H1 (cell line): ENCODE results near the gene BIRC5. TPM values are rescaled to one million over a fixed set of nuclear protein-coding genes. Genes with fewer than 3 reads are reported as not detected.

Experiments used
- GABPA ChIP-seq: IDR thresholded peaks from 2 replicates; pipeline ENCODE4 v1.6.1; 2011; ENCODE audit warnings: mild to moderate bottlenecking, low read length, moderate library complexity, borderline replicate concordance; ENCODE audit not compliant: insufficient read depth
- RFX5 ChIP-seq: IDR thresholded peaks from 2 replicates; pipeline ENCODE4 v1.6.1; 2011; ENCODE audit warnings: low read depth, low read length, improper control_type of control experiment, borderline replicate concordance
- RNF2 ChIP-seq: fragments of 200-900, 300-1000 bp; sonication (generic); IDR thresholded peaks from 2 replicates; pipeline ENCODE4 v1.7.1; 2016; ENCODE audit warnings: borderline replicate concordance, low read depth, mild to moderate bottlenecking, antibody characterized with exemption, low read length; ENCODE audit not compliant: poor library complexity, severe bottlenecking; ENCODE audit errors: missing control alignments
- SIN3A ChIP-seq, 2 experiments: IDR thresholded peaks in 1 of 2; conservative IDR thresholded peaks in 1 of 2; 2 replicates each; pipeline ENCODE4 v1.6.1; 2011 to 2012; ENCODE audit warnings: low read length in 2 of 2, improper control_type of control experiment in 1 of 2, low read depth in 1 of 2, mild to moderate bottlenecking in 1 of 2
- SRF ChIP-seq: IDR thresholded peaks from 2 replicates; pipeline ENCODE4 v1.6.1; 2011; ENCODE audit warnings: mild to moderate bottlenecking, low read depth, low read length, moderate library complexity
- USF2 ChIP-seq: IDR thresholded peaks from 2 replicates; pipeline ENCODE4 v1.6.1; 2011; ENCODE audit warnings: low read length, improper control_type of control experiment
- YY1 ChIP-seq: IDR thresholded peaks from 2 replicates; pipeline ENCODE4 v1.6.1; 2011; ENCODE audit warnings: low read depth, mild to moderate bottlenecking, low read length
- polyA plus RNA-seq, 7 experiments: library from polyadenylated mRNA; depleted of rRNA in 3 of 7; stranded (reverse) in 5 of 7; unstranded in 2 of 7; fragments of >200 nt in 5 of 7; fragments of 200-250 nt in 2 of 7; gene quantifications; 1 replicate in 5 of 7; 2 replicates in 1 of 7; 4 replicates in 1 of 7; pipeline versions ENCODE4 v1.2.1 to v1.2.3, GENCODE V29; 2011 to 2013; ENCODE audit warnings: missing spikeins in 2 of 7, mixed read lengths in 2 of 7
- total RNA-seq: library from RNA; stranded (reverse); fragmentation: NEBNext Ultra II Directional; extraction: Animal tissue kit (Norgen Biotek cat#: 25700); gene quantifications from 2 replicates; pipeline ENCODE4 v1.2.1, GENCODE V29; 2021

Gene BIRC5
- total and polyA plus RNA-seq, 2 of the 8 experiments (the other 6 are each of a cell fraction or from before 2014, with no cell fraction given) = 42.2 to 108 TPM

GRCh38 chr17:78248051-78248914, 34.2 kb downstream of the BIRC5 start (continued):
- no peak for TF ChIP-seq SIN3A (conservative IDR thresholded peaks at IDR 0.05 in 1 of 2, IDR thresholded peaks at IDR 0.05 in 1 of 2; ENCODE audit: low read depth in 1 of 2, low read length in 2 of 2)
- TF ChIP-seq RNF2 = no peak
- no peak for TF ChIP-seq SRF
- TF ChIP-seq YY1 = no peak
- TF ChIP-seq USF2 = no peak
- no peak for TF ChIP-seq RFX5
- TF ChIP-seq GABPA = no peak
